Colonic mucosa (tissue), 4 donors: ENCODE data around the gene MIA3. TPM values are rescaled to one million over a fixed set of nuclear protein-coding genes. Genes with fewer than 3 reads are reported as not detected.
"Not testable (repeated sequence)": the region's sequence is repeated elsewhere in the genome, so short reads cannot be mapped to it uniquely, and the experiment has no call there.

Source experiments
- DNase-seq: peaks from one replicate; pipeline ENCODE4 v3.0.0-alpha.2; 2020
- H3K27ac ChIP-seq: fragments of 200-600 bp; one replicate; pipeline ENCODE4 v1.8.0; 2021
- H3K27me3 ChIP-seq: fragments of 200-600 bp; one replicate; pipeline ENCODE4 v1.8.0; 2021
- H3K36me3 ChIP-seq: fragments of 200-600 bp; one replicate; pipeline ENCODE4 v1.8.0; 2021
- H3K4me1 ChIP-seq: fragments of 200-600 bp; one replicate; pipeline ENCODE4 v1.8.0; 2021; ENCODE audit warnings: mild to moderate bottlenecking
- H3K4me3 ChIP-seq: fragments of 200-600 bp; one replicate; pipeline ENCODE4 v1.8.0; 2021
- H3K9ac ChIP-seq, 2 donors: one replicate each; pipeline ENCODE4 v1.7.0; 2013; ENCODE audit warnings: control low read depth in 2 of 2, low read depth in 2 of 2, low read length in 2 of 2
- H3K9me3 ChIP-seq: fragments of 200-600 bp; one replicate; pipeline ENCODE4 v1.8.0; 2021
- CTCF ChIP-seq: fragments of 200-600 bp; IDR thresholded peaks from one replicate; pipeline ENCODE4 v1.8.0; 2022; ENCODE audit warnings: antibody characterized with exemption, mild to moderate bottlenecking
- intact Hi-C: fragments of 100-400 bp; cut with DNase I; formaldehyde crosslinking; loops from one replicate; pipeline ENCODE4 v1.14.1; 2022
- total RNA-seq, 2 donors: library from RNA; stranded (reverse); fragmentation: NEBNext Ultra II Directional in 1 of 2; extraction: Animal tissue kit (Norgen Biotek cat#: 25700) in 1 of 2; gene quantifications; one replicate each; pipeline ENCODE4 v1.2.1, GENCODE V29; 2021
- donor health status: healthy.
- donor health status: DM: no; HTN: no; CAD: no.
- donor health status: DM: no; HTN: no; CAD: no.

The MIA3 gene
- total RNA-seq, 2 donors from 2014 or later, result 63.5 to 92.4 TPM

GRCh38 chr1:222594789-222595188 is 23.1 kb upstream of the MIA3 start:
- no peaks in the 10 kb centered on the region for H3K36me3 ChIP-seq
- no peak overlapping the region for H3K9ac ChIP-seq
- no peak overlapping the region for H3K4me3 ChIP-seq
- H3K27me3 ChIP-seq, result no peaks in the 10 kb centered on the region
- H3K27ac ChIP-seq, result no peak overlapping the region
- no peak for DNase-seq
- no peak for TF ChIP-seq CTCF
- no peaks in the 10 kb centered on the region for H3K9me3 ChIP-seq
- intact Hi-C loops, result no loop called here
- no peaks in the 10 kb centered on the region for H3K4me1 ChIP-seq

GRCh38 chr1:222596696-222597095 is 21.2 kb upstream of the MIA3 start:
- Histone ChIP-seq H3K36me3 (no peaks in the 10 kb centered on the region), H3K9ac (no peak overlapping the region), H3K4me1 (peaks cover 4% of the 10 kb centered on the region), H3K27me3 (no peaks in the 10 kb centered on the region), H3K9me3 (no peaks in the 10 kb centered on the region), H3K27ac (no peak overlapping the region), H3K4me3 (no peak overlapping the region)
- intact Hi-C loops, result no loop called here
- no peak for DNase-seq
- TF ChIP-seq CTCF, result no peak

- no peak for TF ChIP-seq CTCF
- H3K9me3 ChIP-seq, result no peaks in the 10 kb centered on the region
- H3K27ac ChIP-seq, result peak overlapping the region; percentile 31
- H3K4me3 ChIP-seq, result no peak overlapping the region
- no peak overlapping the region for H3K9ac ChIP-seq
- no peaks in the 10 kb centered on the region for H3K27me3 ChIP-seq
- H3K36me3 ChIP-seq, result no peaks in the 10 kb centered on the region
- peaks cover 4% of the 10 kb centered on the region for H3K4me1 ChIP-seq
- intact Hi-C loops, result no loop called here
- DNase-seq, result no peak
Observed at GRCh38 chr1:222600281-222600680, 17.6 kb upstream of the MIA3 start.

- Histone ChIP-seq H3K4me1 (peaks cover 4% of the 10 kb centered on the region), H3K27me3 (no peaks in the 10 kb centered on the region), H3K4me3 (no peak overlapping the region), H3K36me3 (no peaks in the 10 kb centered on the region), H3K27ac (peak overlapping the region; percentile 31), H3K9me3 (no peaks in the 10 kb centered on the region), H3K9ac (no peak overlapping the region)
- no peak for TF ChIP-seq CTCF
- DNase-seq, result no peak
- intact Hi-C loops, result no loop called here
Observed at GRCh38 chr1:222601257-222601656, 16.6 kb upstream of the MIA3 start.

GRCh38 chr1:222606757-222607156 is 11.1 kb upstream of the MIA3 start:
- intact Hi-C loops, result no loop called here
- no peak for TF ChIP-seq CTCF
- Histone ChIP-seq H3K4me1 (no peaks in the 10 kb centered on the region), H3K27me3 (no peaks in the 10 kb centered on the region), H3K36me3 (no peaks in the 10 kb centered on the region), H3K9ac (no peak overlapping the region), H3K4me3 (no peak overlapping the region), H3K27ac (no peak overlapping the region), H3K9me3 (no peaks in the 10 kb centered on the region)
- no peak for DNase-seq

- H3K4me3 ChIP-seq, H3K36me3 ChIP-seq, H3K9me3 ChIP-seq, DNase-seq, intact Hi-C loops, H3K9ac ChIP-seq, H3K27me3 ChIP-seq, H3K27ac ChIP-seq, H3K4me1 ChIP-seq: not testable (repeated sequence)
Observed at GRCh38 chr1:222609111-222609510, 8.8 kb upstream of the MIA3 start.
